ENCODE results near the gene MDK.

Gene MDK

DNA sequence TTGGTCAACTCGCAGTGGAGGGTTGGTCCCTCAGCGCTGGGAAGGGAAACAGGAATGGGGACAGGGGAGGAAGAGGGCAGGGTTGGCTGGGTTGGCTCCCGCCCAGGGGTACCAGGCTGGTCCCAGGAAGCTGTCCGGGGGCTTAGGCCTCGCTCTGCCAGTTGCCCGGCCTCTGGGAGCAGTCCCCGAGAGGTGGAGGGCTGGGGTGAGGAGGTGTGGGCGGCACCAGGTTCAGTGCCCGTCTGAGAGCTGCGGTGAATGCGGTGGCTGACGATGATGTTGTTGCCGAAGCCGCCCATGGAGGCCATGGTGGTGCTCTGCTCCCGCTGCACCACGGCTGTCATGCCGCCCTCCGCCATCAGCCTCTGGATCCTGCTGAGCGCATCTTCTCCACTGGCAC lies 16.1 kb downstream of the MDK start:
- H2AFZ ChIP-seq (ENCODE audit: low read length), result no peak overlapping the region
- H3K79me2 ChIP-seq (ENCODE audit: insufficient read depth, low read length), result no peaks in the 10 kb centered on the region
- H3K36me3 ChIP-seq (ENCODE audit: insufficient read depth, low read length), result peaks cover 7% of the 10 kb centered on the region
- H3K9ac ChIP-seq (ENCODE audit: low read length), result no peak overlapping the region
- H3K9me3 ChIP-seq (ENCODE audit: low read length), result no peaks in the 10 kb centered on the region
- no peaks in the 10 kb centered on the region for H3F3A ChIP-seq (ENCODE audit: insufficient read depth, low read length)
- no peaks in the 10 kb centered on the region for H3K9me2 ChIP-seq (ENCODE audit: low read depth, low read length)
- H3K4me2 ChIP-seq (ENCODE audit: low read length), result no peak overlapping the region
- TF ChIP-seq, protein P1, sequence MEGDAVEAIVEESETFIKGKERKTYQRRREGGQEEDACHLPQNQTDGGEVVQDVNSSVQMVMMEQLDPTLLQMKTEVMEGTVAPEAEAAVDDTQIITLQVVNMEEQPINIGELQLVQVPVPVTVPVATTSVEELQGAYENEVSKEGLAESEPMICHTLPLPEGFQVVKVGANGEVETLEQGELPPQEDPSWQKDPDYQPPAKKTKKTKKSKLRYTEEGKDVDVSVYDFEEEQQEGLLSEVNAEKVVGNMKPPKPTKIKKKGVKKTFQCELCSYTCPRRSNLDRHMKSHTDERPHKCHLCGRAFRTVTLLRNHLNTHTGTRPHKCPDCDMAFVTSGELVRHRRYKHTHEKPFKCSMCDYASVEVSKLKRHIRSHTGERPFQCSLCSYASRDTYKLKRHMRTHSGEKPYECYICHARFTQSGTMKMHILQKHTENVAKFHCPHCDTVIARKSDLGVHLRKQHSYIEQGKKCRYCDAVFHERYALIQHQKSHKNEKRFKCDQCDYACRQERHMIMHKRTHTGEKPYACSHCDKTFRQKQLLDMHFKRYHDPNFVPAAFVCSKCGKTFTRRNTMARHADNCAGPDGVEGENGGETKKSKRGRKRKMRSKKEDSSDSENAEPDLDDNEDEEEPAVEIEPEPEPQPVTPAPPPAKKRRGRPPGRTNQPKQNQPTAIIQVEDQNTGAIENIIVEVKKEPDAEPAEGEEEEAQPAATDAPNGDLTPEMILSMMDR (IDR thresholded peaks at IDR 0.05; ENCODE audit: low read length), result no peak
- no peak for TF ChIP-seq EZH2 (IDR thresholded peaks at IDR 0.05; ENCODE audit: borderline replicate concordance, low read length)
- H3K27me3 ChIP-seq (ENCODE audit: insufficient read depth, low read length), result no peaks in the 10 kb centered on the region
- no peak overlapping the region for H3K27ac ChIP-seq (ENCODE audit: low read depth, low read length, poor library complexity, severe bottlenecking)
- no peaks in the 10 kb centered on the region for H4K20me1 ChIP-seq (ENCODE audit: insufficient read depth, low read length)
- peaks cover 5% of the 10 kb centered on the region for H3K4me1 ChIP-seq (ENCODE audit: insufficient read depth, low read length, severe bottlenecking)
- no peak overlapping the region for H3K4me3 ChIP-seq (ENCODE audit: low read depth, low read length, poor library complexity, severe bottlenecking)

DNA sequence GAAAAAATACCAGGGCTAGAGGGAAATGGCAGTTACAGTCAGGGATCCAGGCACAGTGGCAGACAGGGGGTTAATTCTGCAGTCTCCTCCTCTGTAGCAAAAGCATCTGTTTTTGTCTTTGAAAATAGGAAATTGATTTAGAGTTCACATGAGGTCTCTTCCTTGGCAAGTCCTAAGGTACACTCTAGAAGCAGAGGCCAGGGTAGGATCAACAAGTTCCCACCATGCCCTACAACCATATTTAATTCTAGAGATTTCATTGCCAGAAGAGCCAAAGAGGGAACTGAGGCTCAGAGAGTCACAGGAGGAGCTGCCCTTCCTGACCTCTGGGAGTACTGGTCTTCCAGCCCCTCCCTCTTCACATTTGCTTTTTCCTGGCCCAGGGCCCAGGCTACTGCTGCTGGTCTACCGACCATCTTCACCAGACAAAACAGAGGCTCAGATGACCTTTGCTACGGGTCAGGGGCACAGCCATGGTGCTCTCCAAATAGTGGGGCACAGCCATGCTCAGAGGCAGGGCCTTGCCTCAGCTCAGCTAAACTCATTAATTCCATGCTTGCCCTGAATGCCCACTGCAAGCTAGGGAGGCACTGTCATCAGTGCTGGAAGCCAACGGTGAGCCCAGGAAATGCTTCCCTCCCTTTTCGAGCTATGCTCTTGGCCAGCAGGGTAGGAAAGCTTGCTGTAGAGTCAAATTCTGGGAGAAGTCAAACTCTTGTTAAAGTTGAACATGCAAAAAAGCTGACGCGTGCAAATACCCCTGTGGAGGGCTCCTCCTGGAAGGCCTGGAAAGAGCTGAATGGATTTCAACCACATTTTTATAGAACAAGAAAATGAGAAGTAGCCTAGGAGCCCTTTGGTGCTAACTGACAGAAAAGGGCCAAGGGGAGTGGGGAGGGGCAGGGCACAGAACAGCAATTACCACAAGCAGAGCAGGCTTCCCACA lies 21.8 kb downstream of the MDK start:
- no peak overlapping the region for H3K27ac ChIP-seq (ENCODE audit: low read depth, low read length, poor library complexity, severe bottlenecking)
- no peak overlapping the region for H3K4me3 ChIP-seq (ENCODE audit: low read depth, low read length, poor library complexity, severe bottlenecking)
- no peak for TF ChIP-seq EZH2 (IDR thresholded peaks at IDR 0.05; ENCODE audit: borderline replicate concordance, low read length)
- TF ChIP-seq, protein P1 (IDR thresholded peaks at IDR 0.05; ENCODE audit: low read length), result no peak
- H2AFZ ChIP-seq (ENCODE audit: low read length), result no peak overlapping the region
- no peak overlapping the region for H3K9ac ChIP-seq (ENCODE audit: low read length)
- H3K4me1 ChIP-seq (ENCODE audit: insufficient read depth, low read length, severe bottlenecking), result no peaks in the 10 kb centered on the region
- no peaks in the 10 kb centered on the region for H3K79me2 ChIP-seq (ENCODE audit: insufficient read depth, low read length)
- no peaks in the 10 kb centered on the region for H3K27me3 ChIP-seq (ENCODE audit: insufficient read depth, low read length)
- H3F3A ChIP-seq (ENCODE audit: insufficient read depth, low read length), result no peaks in the 10 kb centered on the region
- peaks cover 18% of the 10 kb centered on the region; the same call in 1 of the 2 replicates for H3K36me3 ChIP-seq (ENCODE audit: insufficient read depth, low read length)
- H3K9me3 ChIP-seq (ENCODE audit: low read length), result no peaks in the 10 kb centered on the region
- H3K4me2 ChIP-seq (ENCODE audit: low read length), result no peak overlapping the region
- no peaks in the 10 kb centered on the region for H4K20me1 ChIP-seq (ENCODE audit: insufficient read depth, low read length)
- no peaks in the 10 kb centered on the region for H3K9me2 ChIP-seq (ENCODE audit: low read depth, low read length)

DNA sequence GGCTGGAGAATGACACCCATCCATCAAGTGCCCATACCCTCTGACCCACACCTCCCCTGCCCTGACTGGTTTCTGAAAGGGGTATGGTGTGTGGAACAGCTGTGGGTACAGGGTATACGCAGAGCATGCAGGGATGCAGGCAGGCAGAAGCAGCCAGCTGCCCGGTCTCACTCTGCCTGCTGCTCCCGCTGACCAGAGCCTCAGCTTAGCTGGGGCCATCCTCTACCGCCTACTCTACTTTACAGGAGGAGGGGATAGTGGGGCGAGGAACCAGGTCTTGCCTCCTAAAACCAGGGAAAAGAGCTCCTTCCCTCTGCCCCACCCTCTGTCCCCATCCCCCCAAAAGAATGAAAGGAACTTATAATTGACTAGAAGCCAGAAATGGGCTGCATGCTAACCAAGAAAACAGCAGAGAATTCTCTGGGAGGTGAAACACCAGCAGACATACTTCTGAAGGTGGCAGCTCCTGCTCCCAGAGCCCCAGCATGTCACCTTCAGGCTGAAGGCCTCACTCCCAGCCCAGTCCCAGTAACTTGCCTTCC lies 23.1 kb downstream of the MDK start:
- H3K4me1 ChIP-seq (ENCODE audit: insufficient read depth, low read length, severe bottlenecking), result no peaks in the 10 kb centered on the region
- no peak overlapping the region for H3K9ac ChIP-seq (ENCODE audit: low read length)
- no peaks in the 10 kb centered on the region for H4K20me1 ChIP-seq (ENCODE audit: insufficient read depth, low read length)
- H3K4me2 ChIP-seq (ENCODE audit: low read length), result no peak overlapping the region
- H3K27me3 ChIP-seq (ENCODE audit: insufficient read depth, low read length), result no peaks in the 10 kb centered on the region
- no peaks in the 10 kb centered on the region for H3K9me2 ChIP-seq (ENCODE audit: low read depth, low read length)
- no peak overlapping the region for H3K4me3 ChIP-seq (ENCODE audit: low read depth, low read length, poor library complexity, severe bottlenecking)
- no peak overlapping the region for H2AFZ ChIP-seq (ENCODE audit: low read length)
- H3K27ac ChIP-seq (ENCODE audit: low read depth, low read length, poor library complexity, severe bottlenecking), result no peak overlapping the region
- H3F3A ChIP-seq (ENCODE audit: insufficient read depth, low read length), result no peaks in the 10 kb centered on the region
- no peaks in the 10 kb centered on the region for H3K79me2 ChIP-seq (ENCODE audit: insufficient read depth, low read length)
- no peak for TF ChIP-seq EZH2 (IDR thresholded peaks at IDR 0.05; ENCODE audit: borderline replicate concordance, low read length)
- TF ChIP-seq, protein P1 (IDR thresholded peaks at IDR 0.05; ENCODE audit: low read length), result no peak
- peaks cover 27% of the 10 kb centered on the region; the same call in 1 of the 2 replicates for H3K36me3 ChIP-seq (ENCODE audit: insufficient read depth, low read length)
- no peaks in the 10 kb centered on the region for H3K9me3 ChIP-seq (ENCODE audit: low read length)
